GM18526 (cell line): Measurements from ENCODE around the gene DDX19B.

Experiments
- POLR2A ChIP-seq: IDR thresholded peaks from 3 replicates; pipeline ENCODE4 v1.6.1; 2011; ENCODE audit not compliant: insufficient read length; ENCODE audit errors: extremely low read depth

The DDX19B gene

GRCh38 chr16:70298988-70299938, at the start of gene DDX19B:
Gene DDX19B, plus strand, starts transcription at chr16:70299186. Its CDS starts 112 bp downstream, at chr16:70299298.
- peak; percentile 93 for TF ChIP-seq POLR2A

- TF ChIP-seq POLR2A: no peak
Measured at GRCh38 chr16:70250748-70251628, 48.0 kb upstream of the DDX19B start.

DNA sequence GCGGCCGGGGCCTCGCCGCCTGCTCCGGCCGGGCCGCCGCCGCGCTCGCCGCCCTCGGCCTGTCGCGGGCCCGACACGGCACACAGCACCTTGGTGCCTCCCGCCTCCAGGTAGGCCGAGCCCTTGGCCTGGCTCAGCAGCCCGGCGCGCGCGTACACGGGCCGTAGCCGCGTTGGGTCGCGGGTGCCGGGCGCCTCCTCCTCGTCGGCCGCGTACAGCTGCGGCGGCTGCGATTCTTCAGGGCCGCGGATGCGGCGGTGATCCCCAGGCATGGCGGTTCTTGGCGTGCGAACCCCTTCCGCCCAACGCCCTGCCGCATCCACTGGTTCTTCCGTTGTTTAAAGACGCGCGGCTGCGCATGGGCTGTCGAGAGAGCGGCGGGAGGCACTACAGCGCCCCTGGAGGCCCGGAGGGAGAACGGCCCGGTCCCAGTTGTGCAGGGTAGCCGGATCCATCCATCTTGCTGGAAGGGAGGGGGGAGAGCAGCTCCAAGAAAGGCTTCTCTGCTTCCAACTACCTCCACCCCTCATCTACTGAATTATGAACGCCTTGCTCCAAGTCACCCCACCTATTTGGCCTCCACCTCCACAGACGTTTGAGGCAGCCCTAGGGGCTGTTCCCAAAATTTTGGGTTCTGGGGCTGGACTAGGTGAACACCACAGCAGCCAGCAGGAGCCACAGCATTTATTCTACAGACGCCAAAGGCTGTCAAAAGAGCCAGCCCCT, 47.2 kb upstream of the DDX19B start, which contains the start of gene EXOSC6:
TSS of gene EXOSC6 (minus strand) at position 312 of the 726 bp plus-strand sequence. CDS start at position 272, 40 bp downstream.
- peak; percentile 91 for TF ChIP-seq POLR2A

GRCh38 chr16:70252355-70252988, 46.5 kb upstream of the DDX19B start:
- no peak for TF ChIP-seq POLR2A

DNA sequence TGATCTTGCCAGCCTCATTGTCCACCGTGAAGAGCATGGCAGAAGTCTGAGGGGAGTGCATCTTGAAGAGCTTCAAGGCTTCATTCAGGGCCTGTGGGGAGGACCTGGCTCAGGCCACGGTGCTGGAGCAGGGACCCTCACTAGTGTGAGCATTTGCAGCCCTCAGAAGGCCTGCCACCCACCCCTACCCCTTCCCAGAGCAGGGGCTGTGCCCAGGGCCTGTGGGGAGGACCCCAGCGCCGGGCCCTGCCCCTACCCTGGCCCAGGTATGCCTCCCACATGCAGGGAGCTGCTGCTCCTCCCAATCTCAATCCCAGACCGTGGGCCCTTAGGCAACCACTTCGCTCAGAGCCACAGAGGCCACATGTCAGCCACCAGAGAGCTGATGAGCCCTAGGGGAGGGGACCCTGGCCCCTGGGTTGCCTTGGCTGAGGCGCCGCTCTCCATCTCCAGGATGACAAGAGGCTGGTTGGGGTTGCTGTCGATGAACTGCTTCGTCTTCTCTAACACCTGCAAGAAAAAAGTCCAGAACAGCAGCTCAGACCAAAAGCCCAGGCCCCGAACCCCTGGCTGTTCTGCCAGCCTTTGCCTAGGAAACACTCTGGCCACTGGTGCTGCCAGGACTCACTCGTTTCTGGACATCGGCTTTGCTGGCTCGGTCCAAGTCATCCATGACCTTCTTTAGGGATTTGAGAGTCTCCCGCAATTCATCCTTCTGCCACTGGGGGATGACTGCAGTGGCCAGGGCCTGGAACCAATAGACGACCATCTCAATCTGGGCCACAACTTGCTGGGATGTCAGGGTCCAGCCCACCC, 45.5 kb upstream of the DDX19B start:
- no peak for TF ChIP-seq POLR2A

GRCh38 chr16:70254180-70254964, 44.6 kb upstream of the DDX19B start:
- no peak for TF ChIP-seq POLR2A

GRCh38 chr16:70254965-70255286, 44.1 kb upstream of the DDX19B start:
- no peak for TF ChIP-seq POLR2A

GRCh38 chr16:70255574-70255973, 43.4 kb upstream of the DDX19B start:
- TF ChIP-seq POLR2A: no peak

GRCh38 chr16:70257391-70257790, 41.6 kb upstream of the DDX19B start:
- no peak for TF ChIP-seq POLR2A

GRCh38 chr16:70258065-70258464, 40.9 kb upstream of the DDX19B start:
- no peak for TF ChIP-seq POLR2A

DNA sequence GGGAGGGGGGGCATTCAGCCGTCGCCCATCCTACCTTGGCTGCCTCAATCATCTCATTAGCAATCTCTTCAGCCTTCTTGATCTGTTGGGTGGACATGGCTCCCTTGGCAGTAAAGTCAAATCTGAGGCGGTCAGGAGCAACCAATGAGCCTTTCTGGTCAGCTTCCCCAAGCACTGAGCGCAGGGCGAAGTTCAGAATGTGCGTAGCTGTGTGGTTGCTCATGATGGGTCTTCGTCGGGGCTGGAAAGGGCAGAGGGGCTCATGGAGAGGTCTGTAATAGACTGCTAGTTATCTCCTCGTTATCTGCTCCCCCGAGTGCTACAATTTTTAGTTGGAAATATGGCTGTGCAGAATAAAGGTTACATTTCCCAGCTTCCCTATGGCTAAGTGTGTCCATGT, 40.0 kb upstream of the DDX19B start:
- no peak for TF ChIP-seq POLR2A

DNA sequence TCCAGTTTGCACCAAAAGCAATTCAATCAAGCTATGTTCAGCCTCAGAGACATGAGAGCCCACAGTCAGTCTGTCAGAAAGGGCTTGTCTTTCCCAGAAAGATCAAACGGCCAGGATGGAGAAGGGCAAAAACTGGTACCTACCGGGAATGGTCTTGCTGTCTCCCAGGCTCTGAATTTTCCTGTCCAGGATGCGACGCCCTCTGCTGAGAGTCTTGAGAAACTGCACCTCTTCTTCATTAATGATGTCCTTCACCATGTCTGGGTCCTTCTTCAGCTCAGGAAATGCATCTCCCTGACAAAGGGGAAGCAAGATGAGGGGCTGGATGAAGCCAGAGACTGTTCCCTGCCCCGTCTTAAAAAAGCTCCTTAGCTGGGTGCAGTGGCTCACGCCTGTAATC, 31.5 kb upstream of the DDX19B start:
- no peak for TF ChIP-seq POLR2A

GRCh38 chr16:70269471-70269870, 29.5 kb upstream of the DDX19B start:
- no peak for TF ChIP-seq POLR2A
